ENCODE measurements around the gene SCD5. TPM values are rescaled to one million over a fixed set of nuclear protein-coding genes. Genes with fewer than 3 reads are reported as not detected.
A peak's percentile ranks its signal among the peaks of the same experiment; 100 is the strongest.

Gene SCD5
- polyA plus RNA-seq, 3 donors = 33.8 to 46.9 (median 40.1) TPM

DNA sequence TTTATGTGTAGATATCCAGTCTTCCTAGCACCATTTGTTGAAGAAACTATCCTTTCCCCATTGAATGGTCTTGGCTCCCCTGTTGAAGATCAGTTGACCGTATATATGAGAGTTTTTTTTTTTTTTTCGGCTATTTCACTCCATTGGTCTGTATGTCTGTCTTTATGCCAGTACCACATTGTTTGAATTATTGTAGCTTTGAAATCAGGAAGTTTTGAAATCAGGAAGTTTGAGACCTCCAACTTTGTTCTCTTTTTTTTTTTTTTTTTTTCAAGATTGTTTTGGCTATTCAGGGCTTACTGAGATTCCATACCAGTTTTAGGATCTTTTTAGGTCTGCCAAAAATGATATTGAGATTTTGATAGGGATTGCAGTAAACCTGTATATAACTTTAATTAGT, 4.3 kb upstream of the SCD5 start:
- DNase-seq (ENCODE audit: extremely low read depth in 1 of 11, low read depth in 9 of 11, low spot score in 4 of 11) = no peak

DNA sequence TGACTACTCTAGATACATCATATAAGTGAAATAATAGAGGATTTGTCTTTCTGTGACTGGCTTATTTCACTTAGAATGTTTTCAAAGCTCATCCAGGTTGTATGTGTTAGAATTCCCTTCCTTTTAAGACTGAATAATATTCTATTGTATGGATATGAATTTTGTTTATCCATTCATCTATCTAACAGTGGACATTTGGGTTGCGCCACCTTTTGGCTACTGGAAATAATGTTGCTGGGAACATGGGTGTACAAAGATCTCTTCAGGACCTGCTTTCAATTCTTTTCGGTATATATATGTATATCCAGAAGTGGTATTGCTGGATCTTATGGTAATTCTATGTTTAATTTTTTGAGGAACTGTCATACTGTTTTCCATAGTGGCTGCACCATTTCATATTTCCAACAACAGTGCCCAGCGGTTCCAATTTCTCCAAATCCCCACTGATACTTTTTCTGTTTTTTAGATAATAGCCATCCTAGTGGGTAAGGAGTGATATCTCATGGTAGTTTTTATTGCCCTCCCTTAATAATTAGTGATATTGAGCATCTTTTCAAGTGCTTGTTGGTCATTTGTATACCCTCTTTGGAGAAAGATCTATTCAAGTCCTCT, 3.4 kb upstream of the SCD5 start:
- no peak for DNase-seq (ENCODE audit: extremely low read depth in 1 of 11, low read depth in 9 of 11, low spot score in 4 of 11)

DNA sequence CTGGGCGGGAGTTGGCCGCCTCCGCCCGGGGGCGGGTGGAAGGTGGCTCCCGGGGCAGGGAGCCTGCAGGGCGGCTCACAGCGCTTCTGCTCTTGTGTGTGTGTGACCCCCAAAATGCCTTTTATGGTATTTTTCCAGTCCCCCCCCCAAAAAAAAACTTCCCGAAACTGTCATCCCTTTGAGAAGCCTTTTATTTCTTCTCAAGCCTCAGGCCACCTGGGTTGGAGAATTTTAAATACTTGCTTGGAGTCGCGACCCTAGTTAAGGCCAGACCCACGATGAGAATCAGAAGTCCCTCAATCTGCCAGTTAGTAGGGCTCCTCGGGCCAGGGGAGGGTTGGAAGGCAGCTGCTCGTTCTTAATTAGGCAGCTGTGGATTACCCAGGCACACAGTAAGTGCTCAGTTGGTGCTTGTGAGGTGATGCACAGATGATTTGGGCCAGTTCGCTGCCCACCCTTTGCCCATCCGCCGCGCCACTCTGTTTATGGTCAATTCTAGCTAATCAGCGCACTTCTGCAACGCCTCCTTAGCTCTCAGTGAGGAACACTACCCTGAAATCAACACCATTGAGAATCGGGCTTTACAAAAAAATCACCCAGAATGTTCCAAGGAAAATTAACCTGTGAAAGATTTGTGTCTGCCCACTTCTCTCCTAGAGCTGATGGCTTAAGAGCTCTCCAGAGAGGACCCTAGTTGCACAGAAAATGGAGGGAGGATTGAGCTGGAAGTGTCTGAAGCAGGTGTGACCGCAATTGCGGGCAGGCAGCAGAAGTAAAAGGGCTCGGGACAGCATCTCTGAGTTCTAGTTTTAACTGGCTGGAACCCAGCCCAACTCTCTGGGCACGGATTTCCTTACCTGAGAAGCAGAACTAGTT, 648 bp upstream of the SCD5 start:
- DNase-seq (ENCODE audit: extremely low read depth in 1 of 11, low read depth in 9 of 11, low spot score in 4 of 11) = no peak

DNA sequence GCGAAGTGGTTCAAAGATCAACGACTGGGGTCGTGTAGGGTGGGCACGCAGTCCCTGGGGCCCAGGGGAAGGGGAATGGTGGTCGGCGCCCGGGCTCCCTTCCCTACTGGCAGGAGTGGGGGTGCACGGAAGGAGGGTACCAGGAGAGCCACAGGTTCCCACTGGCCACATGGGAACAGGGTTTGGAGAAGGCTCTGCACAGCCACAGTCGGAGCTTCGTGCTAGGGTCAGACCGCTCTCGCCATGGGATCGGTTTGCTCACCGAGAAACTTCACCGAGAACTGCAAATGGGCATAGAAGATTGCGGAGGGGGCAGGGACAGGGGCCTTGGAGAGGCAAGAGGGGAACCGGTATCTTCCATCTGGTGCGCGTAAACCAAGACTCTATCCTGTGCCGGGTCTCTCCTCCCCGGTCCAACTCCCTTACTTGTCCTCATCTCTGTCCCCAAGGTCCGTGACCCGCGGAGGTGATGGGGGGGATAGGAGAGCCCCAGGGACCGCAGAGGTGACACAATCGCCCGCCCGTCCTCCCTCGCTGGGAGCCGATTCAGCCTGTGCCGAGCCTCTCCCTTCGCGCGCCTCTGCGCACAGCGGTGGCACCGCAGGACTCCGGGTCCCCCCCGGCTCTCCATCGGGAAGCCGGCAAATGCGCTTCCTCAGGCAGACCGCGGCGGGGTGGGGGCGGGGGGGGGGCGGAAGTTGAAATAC, 1.0 kb downstream of the SCD5 start:
- peak in 1 of 11 donors; percentile 29 for DNase-seq (ENCODE audit: extremely low read depth in 1 of 11, low read depth in 9 of 11, low spot score in 4 of 11)

DNA sequence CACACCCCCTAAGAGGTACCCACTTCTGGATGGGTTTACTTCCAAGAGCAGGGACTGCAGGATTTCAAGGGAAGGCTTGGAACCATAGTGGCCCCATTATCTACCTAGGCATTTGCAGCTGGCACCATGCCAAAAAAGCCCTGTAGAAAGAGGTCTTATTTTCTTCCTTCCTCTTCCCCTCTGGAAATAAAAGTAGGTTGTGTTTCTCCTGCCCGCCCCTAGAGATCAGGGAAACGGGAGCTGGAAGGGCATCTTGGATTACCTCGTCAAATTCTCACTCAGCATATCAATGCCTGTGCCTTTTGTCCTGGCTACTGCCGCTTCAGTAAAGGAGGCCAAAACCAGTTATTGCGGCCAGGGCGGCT, 1.6 kb downstream of the SCD5 start:
- DNase-seq (ENCODE audit: extremely low read depth in 1 of 11, low read depth in 9 of 11, low spot score in 4 of 11) = no peak

DNA sequence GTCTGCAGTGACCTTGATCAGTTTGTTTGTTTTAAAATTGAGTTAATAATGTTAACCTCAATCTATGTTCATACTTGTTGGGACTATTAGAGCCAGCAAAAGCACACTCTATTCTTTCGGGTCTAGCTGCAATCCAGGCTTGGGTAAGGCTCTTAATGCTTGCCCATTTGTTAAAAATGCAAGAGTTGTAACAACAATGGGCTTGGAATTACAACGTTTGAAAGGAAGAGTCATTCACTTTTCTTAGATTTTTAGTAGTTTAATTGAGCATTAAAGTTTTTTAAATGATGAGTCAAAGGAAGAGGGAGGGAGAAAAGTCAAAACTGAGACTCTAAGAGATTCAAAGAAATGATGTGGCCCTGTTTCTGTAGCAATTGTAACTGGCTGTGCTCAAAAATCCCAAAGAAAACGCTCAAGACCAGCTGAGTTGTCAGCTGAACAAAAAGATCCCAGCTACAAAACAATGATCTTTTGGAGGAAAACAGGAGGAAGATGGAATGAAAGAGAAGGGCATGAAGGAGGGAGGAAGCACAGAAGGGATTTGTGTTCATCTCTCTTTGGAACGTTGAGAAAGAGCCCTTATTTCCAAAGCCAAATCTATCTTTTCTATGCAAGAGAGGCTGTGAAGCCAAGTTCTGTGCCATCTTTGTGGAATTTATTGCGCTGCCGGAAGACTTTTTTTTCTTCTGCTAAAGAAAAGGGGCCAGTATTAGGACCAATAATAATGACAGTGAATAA, 5.5 kb downstream of the SCD5 start:
- no peak for DNase-seq (ENCODE audit: extremely low read depth in 1 of 11, low read depth in 9 of 11, low spot score in 4 of 11)

DNA sequence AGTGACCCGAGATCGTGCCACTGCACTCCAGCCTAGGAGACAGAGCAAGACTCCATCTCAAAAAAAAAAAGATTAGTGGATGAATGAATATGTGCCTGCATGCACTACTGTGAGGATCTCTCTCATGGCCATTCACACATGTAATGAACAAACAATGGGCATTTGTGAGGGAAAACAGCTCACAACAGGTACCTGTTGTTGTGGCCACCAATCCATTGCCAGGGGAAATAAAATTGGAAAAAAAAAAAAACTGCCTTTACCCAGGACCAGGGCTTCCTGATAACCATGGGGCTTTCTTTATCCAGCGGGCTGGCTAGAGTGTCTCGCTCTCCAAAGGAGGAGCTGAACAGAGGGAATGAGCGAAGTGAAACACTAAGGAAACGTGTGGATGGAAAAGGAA, 7.4 kb downstream of the SCD5 start:
- no peak for DNase-seq (ENCODE audit: extremely low read depth in 1 of 11, low read depth in 9 of 11, low spot score in 4 of 11)

DNA sequence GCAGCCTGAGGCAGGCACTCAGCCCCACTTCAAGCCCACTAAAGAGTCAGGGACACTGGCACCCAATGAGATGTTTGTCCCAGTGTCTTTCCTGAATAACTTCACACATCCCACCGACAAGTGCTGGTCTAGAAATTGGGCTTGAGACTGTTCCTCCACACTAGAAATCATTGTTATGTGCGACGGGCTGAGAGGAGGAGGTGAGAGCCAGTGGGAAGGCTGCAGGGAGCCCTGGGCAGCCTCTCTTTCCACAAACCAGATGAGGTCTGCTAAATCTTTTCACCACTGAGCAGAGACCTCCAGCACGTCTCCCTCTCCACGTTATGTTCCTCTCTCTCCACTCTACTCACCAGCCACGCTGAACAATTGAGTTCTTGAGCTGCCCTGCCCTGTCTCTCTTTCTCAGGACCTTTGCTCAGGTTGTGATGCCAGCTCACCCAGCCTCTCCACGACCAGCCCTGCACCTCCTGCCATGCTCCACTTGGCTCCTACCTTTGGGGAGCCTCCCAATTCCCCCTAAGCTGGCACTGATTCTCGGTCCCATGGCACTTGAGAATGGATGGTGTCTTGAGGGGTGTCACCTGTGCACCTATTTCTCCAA, 8.4 kb downstream of the SCD5 start:
- DNase-seq (ENCODE audit: extremely low read depth in 1 of 11, low read depth in 9 of 11, low spot score in 4 of 11) = no peak

DNA sequence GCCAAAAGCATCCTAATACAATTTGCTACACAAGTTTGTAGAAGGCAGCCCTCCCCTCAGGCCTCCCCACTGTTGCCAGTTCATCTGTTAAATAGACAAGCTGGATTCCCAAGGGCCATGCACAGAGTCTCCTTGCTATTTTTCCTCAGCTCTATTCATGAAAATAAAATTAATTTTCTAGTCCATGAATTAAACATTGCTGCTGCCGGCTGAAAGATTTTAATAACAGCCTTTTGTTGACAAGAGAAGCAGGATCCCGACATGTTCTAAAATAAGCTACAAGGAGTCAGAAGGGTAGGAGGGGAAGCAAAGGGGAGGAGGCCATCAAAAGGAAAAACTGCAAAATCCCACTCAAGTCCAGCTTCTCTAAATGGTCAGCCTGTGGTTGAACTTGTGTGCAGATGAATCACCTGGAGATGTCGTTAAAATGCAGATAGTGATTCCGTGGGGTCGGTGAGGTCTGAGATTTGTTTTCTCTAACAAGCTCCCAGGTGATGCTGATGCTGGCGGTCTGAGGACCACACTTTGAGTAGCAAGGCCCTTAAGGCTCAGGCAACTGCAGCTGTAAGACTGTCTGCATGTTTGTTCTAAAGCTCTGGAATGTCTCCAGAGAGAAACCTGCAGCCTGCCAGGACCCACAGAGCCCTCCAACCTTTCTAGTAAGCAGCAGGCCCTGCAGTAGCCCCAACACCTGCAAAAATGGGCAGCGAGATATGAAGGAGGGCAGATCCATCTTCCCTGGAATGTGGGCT, 9.4 kb downstream of the SCD5 start:
- DNase-seq (ENCODE audit: extremely low read depth in 1 of 11, low read depth in 9 of 11, low spot score in 4 of 11) = no peak

DNA sequence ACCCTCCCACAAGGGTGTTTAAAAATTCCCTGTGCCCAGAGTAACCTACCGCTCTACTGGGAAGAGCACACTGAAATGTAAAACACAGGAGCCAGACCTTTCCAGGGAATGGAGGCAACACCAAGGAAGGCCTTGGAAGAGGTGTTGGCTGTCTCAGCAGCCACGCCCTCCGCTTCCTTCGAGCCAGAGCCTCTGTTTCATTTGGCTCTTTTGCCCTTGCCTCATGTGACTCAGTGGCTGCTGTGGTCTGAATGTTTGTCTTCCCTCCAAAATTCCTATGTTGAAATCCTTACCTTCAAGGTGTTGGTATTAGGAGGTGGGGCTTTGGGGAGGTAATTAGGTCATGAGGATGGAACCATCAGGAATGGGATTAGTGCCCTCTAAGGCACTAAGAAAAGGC, 11.3 kb downstream of the SCD5 start:
- no peak for DNase-seq (ENCODE audit: extremely low read depth in 1 of 11, low read depth in 9 of 11, low spot score in 4 of 11)

DNA sequence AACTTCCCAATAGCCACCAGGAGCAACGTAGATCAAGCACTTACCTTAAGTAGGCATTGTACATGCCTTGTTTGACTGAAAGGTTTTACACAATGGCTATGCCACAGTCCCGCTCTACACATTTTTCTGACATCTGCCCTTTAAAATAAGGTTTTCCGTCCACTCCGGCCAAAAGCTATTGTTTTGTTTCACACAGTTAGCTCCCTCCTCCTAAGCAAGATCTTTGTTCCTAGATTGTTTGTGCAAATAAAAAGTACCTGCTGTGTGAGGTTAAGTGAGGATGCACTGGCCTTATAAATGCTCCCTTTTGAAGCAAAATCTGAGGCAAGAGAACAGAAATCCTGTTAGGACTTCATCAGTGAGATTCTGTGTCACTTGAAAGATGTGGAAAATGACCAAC, 11.8 kb downstream of the SCD5 start:
- DNase-seq (ENCODE audit: extremely low read depth in 1 of 11, low read depth in 9 of 11, low spot score in 4 of 11) = no peak

DNA sequence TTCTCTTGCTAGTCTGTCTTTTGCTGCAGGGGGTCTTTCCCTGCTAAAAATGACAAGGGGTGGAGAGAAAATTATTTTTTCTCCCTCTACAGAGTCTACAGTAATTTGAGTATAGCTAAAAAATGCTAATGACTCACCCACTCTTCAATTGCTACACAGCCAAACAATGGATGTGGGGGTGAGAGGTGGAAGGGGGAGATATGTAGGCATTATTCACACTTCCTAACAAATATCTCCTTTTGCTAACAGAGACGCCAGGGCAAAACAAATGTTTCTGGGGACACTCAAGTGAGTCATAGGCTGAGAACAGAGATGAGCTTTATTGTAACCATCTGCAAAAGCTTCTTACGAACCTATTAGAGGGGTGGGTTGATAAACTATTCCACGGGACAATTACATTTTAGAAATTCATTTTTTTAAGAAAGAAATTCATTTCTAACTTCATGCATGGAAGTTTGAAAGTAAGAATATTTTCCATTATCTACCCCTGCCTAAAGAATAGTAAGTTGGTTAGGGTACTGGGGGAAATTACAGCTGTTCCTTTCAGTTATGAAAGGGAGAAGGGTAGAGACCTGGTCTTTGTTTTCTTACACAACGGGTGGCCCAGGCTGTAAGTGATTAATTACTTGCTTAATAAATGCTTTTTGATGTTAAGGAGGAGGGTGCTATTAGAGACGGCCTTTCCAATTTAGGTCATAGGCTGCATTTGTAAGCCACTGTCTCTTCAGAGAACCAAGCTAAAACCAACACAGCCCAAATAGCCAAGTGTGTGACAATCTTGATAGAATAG, 12.8 kb downstream of the SCD5 start:
- DNase-seq (ENCODE audit: extremely low read depth in 1 of 11, low read depth in 9 of 11, low spot score in 4 of 11) = no peak

DNA sequence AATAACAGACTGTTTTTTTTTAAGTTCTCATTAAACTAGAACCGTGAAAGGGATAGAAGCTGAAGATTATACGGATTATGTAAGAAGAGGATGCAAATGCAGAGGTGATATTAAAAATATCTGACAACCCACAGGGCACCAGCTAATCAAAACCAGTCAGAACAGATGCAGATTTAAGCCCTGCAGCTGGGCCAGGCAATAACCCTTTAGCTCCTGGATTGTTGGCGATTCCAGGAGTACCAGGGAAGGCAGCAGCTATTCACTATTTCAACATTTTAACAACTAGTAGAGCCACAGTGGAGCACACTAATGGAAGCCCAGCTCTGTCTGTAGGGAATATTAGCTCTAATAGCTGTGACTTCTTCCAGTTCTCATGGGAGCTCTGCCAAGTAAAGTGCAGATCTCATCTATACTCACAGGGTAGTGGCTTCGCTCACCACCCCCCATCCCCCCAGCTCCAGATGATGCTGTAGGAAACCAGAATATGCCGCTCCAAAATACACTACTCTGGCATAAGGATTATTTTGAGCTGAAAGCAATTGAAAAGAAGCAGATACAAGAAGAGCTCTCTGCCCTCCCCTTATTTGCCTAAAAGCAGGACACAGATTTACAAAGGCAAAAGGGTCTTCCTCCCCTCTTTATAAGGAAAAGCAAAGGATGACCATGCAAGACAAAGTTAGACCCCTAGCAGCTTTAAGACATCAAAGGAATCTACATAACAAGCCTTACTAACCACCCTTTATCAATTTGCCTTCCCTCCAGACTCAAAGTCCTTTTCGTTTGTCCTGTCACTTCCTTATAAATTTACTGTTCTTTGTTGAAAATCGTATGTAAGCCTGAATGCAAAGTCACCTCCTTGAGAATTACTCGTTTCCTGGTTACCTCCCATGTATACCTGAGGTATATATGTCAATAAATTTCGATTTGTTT, 13.7 kb downstream of the SCD5 start:
- DNase-seq (ENCODE audit: extremely low read depth in 1 of 11, low read depth in 9 of 11, low spot score in 4 of 11) = no peak

DNA sequence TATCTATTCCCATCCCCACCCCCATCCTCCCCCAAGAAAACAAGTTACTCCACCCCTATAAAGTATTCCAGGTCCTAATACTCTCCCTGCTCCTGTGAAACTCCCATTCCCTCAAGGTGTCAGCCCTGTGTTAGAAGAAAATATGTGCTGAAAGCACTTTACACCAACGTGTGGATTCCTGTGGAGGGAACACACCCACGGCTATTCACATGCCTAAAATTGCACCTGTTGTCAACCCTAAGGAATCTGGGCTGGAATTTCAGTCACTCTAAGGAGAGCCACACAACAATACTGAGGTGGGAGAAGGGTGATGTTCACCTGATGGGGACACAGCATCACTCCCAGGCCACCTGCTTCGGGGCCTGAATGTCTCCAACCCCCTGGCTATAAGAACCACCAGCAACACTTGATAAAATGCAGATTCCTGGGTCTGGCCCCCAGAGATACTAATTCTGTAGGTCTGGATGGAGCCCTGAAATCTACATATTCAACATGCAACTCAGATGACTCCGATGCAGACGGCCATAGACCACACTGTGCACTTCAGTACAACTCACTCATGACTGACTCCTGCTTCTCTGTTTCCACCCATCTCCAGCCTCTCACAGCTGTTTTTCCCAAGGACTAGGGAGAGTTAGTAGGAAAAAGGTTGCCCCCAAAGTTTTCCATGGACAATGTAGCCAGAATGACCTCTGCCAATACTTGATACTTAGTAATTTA, 15.8 kb downstream of the SCD5 start:
- no peak for DNase-seq (ENCODE audit: extremely low read depth in 1 of 11, low read depth in 9 of 11, low spot score in 4 of 11)

DNA sequence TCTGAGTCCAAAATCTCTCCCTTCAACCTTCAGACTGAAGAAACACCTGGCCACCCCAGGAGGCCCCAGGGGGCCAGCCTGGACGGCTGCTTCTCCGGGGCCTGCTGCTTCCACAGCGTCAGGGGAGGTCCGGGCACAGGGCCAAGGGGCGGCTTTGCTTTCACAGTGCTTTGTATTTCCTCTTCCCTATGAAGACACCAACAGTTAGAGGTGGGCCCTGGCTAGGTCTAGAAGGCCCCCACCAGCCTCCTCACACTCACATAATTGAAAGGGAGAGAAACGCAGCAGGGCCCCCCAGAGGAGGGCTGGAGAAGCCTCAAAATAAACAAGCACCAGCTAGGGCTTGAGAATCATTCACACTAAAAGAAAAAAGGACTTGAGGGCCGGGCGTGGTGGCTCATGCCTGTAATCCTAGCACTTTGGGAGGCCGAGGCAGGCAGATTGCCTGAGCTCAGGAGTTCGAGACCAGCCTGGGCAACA, 17.8 kb downstream of the SCD5 start:
- peak in 4 of 11 donors; percentile 39 to 72 (median 60) for DNase-seq (ENCODE audit: extremely low read depth in 1 of 11, low read depth in 9 of 11, low spot score in 4 of 11)

DNA sequence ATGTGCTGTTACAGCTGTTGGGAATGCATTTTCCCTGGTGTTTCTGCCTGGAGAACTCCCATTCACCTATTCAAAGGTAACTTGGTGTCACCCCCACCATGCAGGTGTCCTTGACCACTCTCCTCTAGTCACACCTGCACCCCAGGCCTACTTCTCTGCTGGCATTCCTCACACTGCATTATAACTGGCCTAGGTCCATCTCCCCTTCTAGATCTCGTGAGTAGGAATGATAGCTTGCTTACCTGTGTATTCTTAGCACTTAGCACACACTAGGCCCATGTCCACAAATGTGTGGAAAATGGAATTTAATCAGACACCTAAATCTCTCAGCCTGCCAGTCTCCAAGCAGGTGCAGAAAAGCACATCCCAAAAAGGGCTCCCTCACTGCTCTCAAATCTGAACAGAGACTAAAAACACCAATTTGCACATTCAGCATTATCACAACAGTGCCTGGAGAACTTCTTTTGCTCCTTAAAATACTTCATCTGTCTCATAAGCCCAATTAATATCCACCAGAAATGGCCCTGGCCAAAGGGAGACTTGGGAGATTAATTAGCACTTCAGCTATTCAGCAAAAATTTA, 18.3 kb downstream of the SCD5 start:
- no peak for DNase-seq (ENCODE audit: extremely low read depth in 1 of 11, low read depth in 9 of 11, low spot score in 4 of 11)

All from renal cortex interstitium (tissue), 11 donors.